Trophoblast cell (in vitro differentiated cells and primary cell): ENCODE results near the gene CPO.

ENCODE experiments used
- DNase-seq, 2 donors: peaks; one replicate each; pipeline ENCODE4 v3.0.0-alpha.2; 2016
- H2AFZ ChIP-seq: 2 replicates; pipeline ENCODE4 v1.6.1; 2013; ENCODE audit warnings: low read length, moderate library complexity, mild to moderate bottlenecking; ENCODE audit not compliant: insufficient read depth, poor library complexity
- H2AK5ac ChIP-seq: 2 replicates; pipeline ENCODE4 v1.6.1; 2013; ENCODE audit warnings: mild to moderate bottlenecking, low read length
- H2BK120ac ChIP-seq: 2 replicates; pipeline ENCODE4 v1.6.1; 2013; ENCODE audit warnings: low read length, mild to moderate bottlenecking, moderate library complexity; ENCODE audit not compliant: insufficient read depth, poor library complexity
- H2BK12ac ChIP-seq: 2 replicates; pipeline ENCODE4 v1.6.1; 2013; ENCODE audit warnings: mild to moderate bottlenecking, low read length, moderate library complexity
- H2BK5ac ChIP-seq: 2 replicates; pipeline ENCODE4 v1.6.1; 2013; ENCODE audit warnings: low read length, low read depth, moderate library complexity, mild to moderate bottlenecking; ENCODE audit not compliant: poor library complexity
- H3K14ac ChIP-seq: 2 replicates; pipeline ENCODE4 v1.6.1; 2013; ENCODE audit warnings: mild to moderate bottlenecking, low read length
- H3K18ac ChIP-seq: 2 replicates; pipeline ENCODE4 v1.6.1; 2013; ENCODE audit warnings: mild to moderate bottlenecking, low read length
- H3K23ac ChIP-seq: 2 replicates; pipeline ENCODE4 v1.6.1; 2013; ENCODE audit warnings: low read length
- H3K27ac ChIP-seq: 2 replicates; pipeline ENCODE4 v1.5.1; 2013; ENCODE audit warnings: low read depth, mild to moderate bottlenecking, inconsistent platforms, low read length, moderate library complexity
- H3K27me3 ChIP-seq: 2 replicates; pipeline ENCODE4 v1.6.1; 2013; ENCODE audit warnings: inconsistent platforms, mild to moderate bottlenecking, low read length, moderate library complexity; ENCODE audit not compliant: insufficient read depth
- H3K36me3 ChIP-seq, 2 experiments: 1 replicate in 1 of 2; 2 replicates in 1 of 2; pipeline ENCODE4 v1.6.1; 2013; ENCODE audit warnings: low read length in 2 of 2, mild to moderate bottlenecking in 2 of 2, moderate library complexity in 1 of 2; ENCODE audit not compliant: insufficient read depth in 2 of 2, control insufficient read depth in 1 of 2
- H3K4ac ChIP-seq: 2 replicates; pipeline ENCODE4 v1.6.1; 2013; ENCODE audit warnings: low read depth, mild to moderate bottlenecking, low read length, moderate library complexity
- H3K4me1 ChIP-seq, 2 experiments: 1 replicate in 1 of 2; 2 replicates in 1 of 2; pipeline ENCODE4 v1.6.1; 2013; ENCODE audit warnings: low read length in 2 of 2, mild to moderate bottlenecking in 2 of 2, moderate library complexity in 1 of 2; ENCODE audit not compliant: insufficient read depth in 2 of 2, control insufficient read depth in 1 of 2
- H3K4me2 ChIP-seq: 2 replicates; pipeline ENCODE4 v1.6.1; 2013; ENCODE audit warnings: inconsistent platforms, mild to moderate bottlenecking, low read length, moderate library complexity
- H3K4me3 ChIP-seq: 2 replicates; pipeline ENCODE4 v1.5.1; 2013; ENCODE audit warnings: mild to moderate bottlenecking, low read depth, low read length, inconsistent platforms
- H3K79me1 ChIP-seq: one replicate; pipeline ENCODE4 v1.6.1; 2013; ENCODE audit warnings: low read length
- H3K79me2 ChIP-seq: 2 replicates; pipeline ENCODE4 v1.6.1; 2013; ENCODE audit warnings: low read length, mild to moderate bottlenecking; ENCODE audit not compliant: control insufficient read depth, insufficient read depth, poor library complexity
- H3K9ac ChIP-seq: 2 replicates; pipeline ENCODE4 v1.6.1; 2013; ENCODE audit warnings: mild to moderate bottlenecking, low read length
- H3K9me3 ChIP-seq: 2 replicates; pipeline ENCODE4 v1.6.1; 2013; ENCODE audit warnings: low read depth, mild to moderate bottlenecking, control low read depth, inconsistent platforms, low read length; ENCODE audit not compliant: insufficient read depth
- H4K12ac ChIP-seq: 2 replicates; pipeline ENCODE4 v1.6.1; 2013; ENCODE audit warnings: low read depth, mild to moderate bottlenecking, low read length, moderate library complexity
- H4K8ac ChIP-seq: 2 replicates; pipeline ENCODE4 v1.6.1; 2013; ENCODE audit warnings: low read depth, mild to moderate bottlenecking, low read length, moderate library complexity
- H4K91ac ChIP-seq: one replicate; pipeline ENCODE4 v1.6.1; 2013; ENCODE audit warnings: low read depth, mild to moderate bottlenecking, low read length, moderate library complexity
- WGBS: extraction: QIAGEN DNeasy Blood & Tissue Kit; methylation state at CpG from one replicate; pipeline ENCODE4 v1.1.7; 2013; ENCODE audit warnings: missing lambda C conversion rate; ENCODE audit not compliant: insufficient read length, insufficient coverage; ENCODE audit errors: extremely low coverage; 5-methylcytosine and 5-hydroxymethylcytosine counted together

The CPO gene

GRCh38 chr2:206979922-206980321, 40.6 kb downstream of the CPO start:
- Histone ChIP-seq H3K4me1 (no peaks in the 10 kb centered on the region), H4K8ac (no peak overlapping the region), H2BK5ac (no peak overlapping the region), H3K79me2 (no peaks in the 10 kb centered on the region), H2BK12ac (no peak overlapping the region), H2BK120ac (no peak overlapping the region), H4K91ac (no peak overlapping the region), H3K4me3 (no peak overlapping the region), H3K14ac (no peak overlapping the region), H3K27me3 (no peaks in the 10 kb centered on the region), H2AK5ac (no peak overlapping the region), H3K4me2 (no peak overlapping the region), H3K18ac (no peak overlapping the region), H3K23ac (no peak overlapping the region), H3K27ac (no peak overlapping the region), H3K9ac (no peak overlapping the region), H3K79me1 (no peaks in the 10 kb centered on the region), H2AFZ (no peak overlapping the region), H3K4ac (no peak overlapping the region), H4K12ac (no peak overlapping the region), H3K9me3 (no peaks in the 10 kb centered on the region), H3K36me3 (no peaks in the 10 kb centered on the region)
- no peak for DNase-seq
- WGBS: no CpG with 5 or more reads among the region's 2 CpGs

GRCh38 chr2:206980413-206980812, 41.1 kb downstream of the CPO start:
- Histone ChIP-seq H3K9ac (no peak overlapping the region), H3K4me2 (no peak overlapping the region), H3K36me3 (no peaks in the 10 kb centered on the region), H3K23ac (no peak overlapping the region), H3K79me1 (no peaks in the 10 kb centered on the region), H3K4ac (no peak overlapping the region), H2AK5ac (no peak overlapping the region), H2BK12ac (no peak overlapping the region), H3K4me1 (no peaks in the 10 kb centered on the region), H2BK5ac (no peak overlapping the region), H4K91ac (no peak overlapping the region), H4K8ac (no peak overlapping the region), H3K27ac (no peak overlapping the region), H3K27me3 (no peaks in the 10 kb centered on the region), H3K79me2 (no peaks in the 10 kb centered on the region), H3K14ac (no peak overlapping the region), H4K12ac (no peak overlapping the region), H2AFZ (no peak overlapping the region), H3K9me3 (no peaks in the 10 kb centered on the region), H3K4me3 (no peak overlapping the region), H3K18ac (no peak overlapping the region), H2BK120ac (no peak overlapping the region)
- no peak for DNase-seq

- Histone ChIP-seq H2BK12ac (no peak overlapping the region), H4K8ac (no peak overlapping the region), H3K23ac (no peak overlapping the region), H3K27me3 (no peaks in the 10 kb centered on the region), H3K14ac (no peak overlapping the region), H3K27ac (no peak overlapping the region), H3K18ac (no peak overlapping the region), H3K4ac (no peak overlapping the region), H2AFZ (no peak overlapping the region), H2AK5ac (no peak overlapping the region), H2BK120ac (no peak overlapping the region), H3K9me3 (no peaks in the 10 kb centered on the region), H3K79me1 (no peaks in the 10 kb centered on the region), H3K36me3 (no peaks in the 10 kb centered on the region), H3K79me2 (no peaks in the 10 kb centered on the region), H3K4me2 (no peak overlapping the region), H2BK5ac (no peak overlapping the region), H4K91ac (no peak overlapping the region), H4K12ac (no peak overlapping the region), H3K4me3 (no peak overlapping the region), H3K4me1 (no peaks in the 10 kb centered on the region), H3K9ac (no peak overlapping the region)
- no CpG with 5 or more reads among the region's 12 CpGs for WGBS
- no peak for DNase-seq
Observed at GRCh38 chr2:206981086-206981674, 41.9 kb downstream of the CPO start.

- no peaks in the 10 kb centered on the region for H3K79me2 ChIP-seq
Observed at GRCh38 chr2:206981739-206982340, 42.5 kb downstream of the CPO start.

More at GRCh38 chr2:206981739-206982340, 42.5 kb downstream of the CPO start:
- Histone ChIP-seq H4K12ac (no peak overlapping the region), H3K4me3 (no peak overlapping the region), H3K18ac (no peak overlapping the region), H3K4me1 (no peaks in the 10 kb centered on the region), H3K27me3 (no peaks in the 10 kb centered on the region), H2AFZ (no peak overlapping the region), H3K36me3 (no peaks in the 10 kb centered on the region), H2AK5ac (no peak overlapping the region), H3K14ac (no peak overlapping the region), H3K27ac (no peak overlapping the region), H3K4me2 (no peak overlapping the region), H3K4ac (no peak overlapping the region), H4K91ac (no peak overlapping the region), H2BK12ac (no peak overlapping the region), H3K23ac (no peak overlapping the region), H3K9me3 (no peaks in the 10 kb centered on the region), H3K79me1 (no peaks in the 10 kb centered on the region), H3K9ac (no peak overlapping the region), H4K8ac (no peak overlapping the region), H2BK5ac (no peak overlapping the region), H2BK120ac (no peak overlapping the region)
- WGBS: no CpG with 5 or more reads among the region's 8 CpGs
- peak; percentile 5 to 46 for DNase-seq
